AG10803 (cell line): ENCODE results near the gene CNDP1.
A peak's percentile ranks its signal among the peaks of the same experiment; 100 is the strongest.

Experiments
- DNase-seq: peaks from one replicate; pipeline ENCODE4 v3.0.0; 2010; ENCODE audit warnings: low read depth
- H3K4me3 ChIP-seq: 2 replicates; pipeline ENCODE4 v1.5.1; 2011; ENCODE audit warnings: mild to moderate bottlenecking, low read length, control low read depth
- CTCF ChIP-seq: conservative IDR thresholded peaks from 2 replicates; pipeline ENCODE4 v1.5.1; 2011; ENCODE audit warnings: mild to moderate bottlenecking, low read length, control low read depth, inconsistent platforms

Gene CNDP1

GRCh38 chr18:74630804-74631203 lies 96.5 kb downstream of the CNDP1 start:
- no peak for DNase-seq

GRCh38 chr18:74631212-74631611 lies 96.9 kb downstream of the CNDP1 start:
- H3K4me3 ChIP-seq = no peak overlapping the region
- no peak for TF ChIP-seq CTCF
- DNase-seq = no peak

More at GRCh38 chr18:74630804-74631203, 96.5 kb downstream of the CNDP1 start:
- TF ChIP-seq CTCF = no peak
- H3K4me3 ChIP-seq = no peak overlapping the region

GRCh38 chr18:74631623-74632350 lies 97.5 kb downstream of the CNDP1 start:
- TF ChIP-seq CTCF = no peak
- no peak overlapping the region for H3K4me3 ChIP-seq
- peak; percentile 69 for DNase-seq

GRCh38 chr18:74632351-74632679 lies 98.0 kb downstream of the CNDP1 start:
- no peak for DNase-seq
- no peak for TF ChIP-seq CTCF
- H3K4me3 ChIP-seq = no peak overlapping the region

- no peak overlapping the region for H3K4me3 ChIP-seq
These were observed 98.6 kb downstream of the CNDP1 start for GRCh38 chr18:74632856-74633255.

GRCh38 chr18:74633652-74634352 lies 99.5 kb downstream of the CNDP1 start:
- no peak overlapping the region for H3K4me3 ChIP-seq
- no peak for DNase-seq
- no peak for TF ChIP-seq CTCF

More at GRCh38 chr18:74632856-74633255, 98.6 kb downstream of the CNDP1 start:
- DNase-seq = no peak
- no peak for TF ChIP-seq CTCF

GRCh38 chr18:74635224-74635975 lies 101.1 kb downstream of the CNDP1 start:
- no peak for TF ChIP-seq CTCF
- DNase-seq = no peak
- no peak overlapping the region for H3K4me3 ChIP-seq
